ENCODE measurements around the gene POLD2.

POLD2 gene

GRCh38 chr7:44144426-44144967 lies 21.1 kb upstream of the POLD2 start:
- FAIRE-seq (no peak), DNase-seq (ENCODE audit: insufficient read length) (no peak)
- TF ChIP-seq POLR2AphosphoS5 (IDR thresholded peaks at IDR 0.05; ENCODE audit: low read depth, low read length) (no peak), TAF1 (IDR thresholded peaks at IDR 0.05; ENCODE audit: borderline replicate concordance, low read depth, low read length) (no peak), POLR2A (IDR thresholded peaks at IDR 0.05; ENCODE audit: low read depth, low read length) (no peak)

- FAIRE-seq (no peak), DNase-seq (ENCODE audit: insufficient read length) (no peak)
- no peak for TF ChIP-seq POLR2A (IDR thresholded peaks at IDR 0.05; ENCODE audit: low read depth, low read length)
- TF ChIP-seq TAF1 (IDR thresholded peaks at IDR 0.05; ENCODE audit: borderline replicate concordance, low read depth, low read length) = no peak
- TF ChIP-seq POLR2AphosphoS5 (IDR thresholded peaks at IDR 0.05; ENCODE audit: low read depth, low read length) = no peak
These were observed 20.4 kb upstream of the POLD2 start for GRCh38 chr7:44143646-44144250.

DNA sequence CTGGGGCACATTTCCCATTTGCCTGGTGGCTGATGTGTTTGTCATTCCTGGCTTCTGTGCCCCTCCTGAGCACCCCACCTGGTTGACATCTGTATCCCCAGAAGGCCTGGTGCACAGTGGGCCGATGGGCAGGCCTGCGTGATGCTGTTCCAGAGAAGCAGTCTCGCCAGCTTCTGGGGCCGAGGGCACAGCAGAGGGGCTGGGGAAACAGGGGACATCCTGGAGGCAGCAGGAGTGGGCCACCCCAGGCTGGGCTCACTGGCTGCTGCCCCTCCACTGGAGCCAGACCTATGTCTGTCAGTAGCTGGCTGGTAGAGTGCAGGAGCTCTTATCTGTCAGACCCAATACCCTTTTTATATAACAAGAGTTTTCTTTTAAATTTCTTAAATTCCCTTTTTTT lies 18.7 kb upstream of the POLD2 start:
- no peak for FAIRE-seq

GRCh38 chr7:44141221-44141850 lies 18.0 kb upstream of the POLD2 start, which contains the start of gene MYL7:
Gene MYL7, minus strand, starts transcription at chr7:44141332. Its CDS starts 27 bp downstream, at chr7:44141305.
- FAIRE-seq = no peak
- no peak for TF ChIP-seq POLR2A (IDR thresholded peaks at IDR 0.05; ENCODE audit: low read depth, low read length)
- TF ChIP-seq TAF1 (IDR thresholded peaks at IDR 0.05; ENCODE audit: borderline replicate concordance, low read depth, low read length) = no peak
- no peak for TF ChIP-seq POLR2AphosphoS5 (IDR thresholded peaks at IDR 0.05; ENCODE audit: low read depth, low read length)
- no peak for DNase-seq (ENCODE audit: insufficient read length)

More for the DNA sequence above, 18.7 kb upstream of the POLD2 start:
- TF ChIP-seq POLR2AphosphoS5 (IDR thresholded peaks at IDR 0.05; ENCODE audit: low read depth, low read length) (no peak), POLR2A (IDR thresholded peaks at IDR 0.05; ENCODE audit: low read depth, low read length) (no peak), TAF1 (IDR thresholded peaks at IDR 0.05; ENCODE audit: borderline replicate concordance, low read depth, low read length) (no peak)
- no peak for DNase-seq (ENCODE audit: insufficient read length)

DNA sequence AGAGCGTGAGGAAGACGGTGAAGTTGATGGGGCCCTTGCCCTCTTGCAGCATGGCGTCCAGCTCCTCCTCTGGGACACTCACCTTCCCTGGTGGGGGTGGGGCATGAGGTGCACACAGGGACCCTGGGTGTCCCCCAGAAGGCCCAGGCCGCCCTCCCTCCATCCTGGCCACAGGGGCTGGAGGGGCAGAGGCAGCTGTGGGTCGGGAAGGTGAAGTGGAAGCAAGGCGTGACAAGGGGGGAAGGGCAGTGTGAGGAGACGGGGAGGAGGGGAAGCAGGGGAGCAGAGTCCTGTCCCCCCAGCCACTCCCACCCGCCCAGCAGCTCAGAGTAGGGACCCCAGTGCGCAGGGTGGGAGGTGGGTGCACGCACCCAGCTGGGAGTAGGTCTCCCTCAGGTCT lies 17.0 kb upstream of the POLD2 start:
- DNase-seq (ENCODE audit: insufficient read length) (no peak), FAIRE-seq (no peak)
- TF ChIP-seq TAF1 (IDR thresholded peaks at IDR 0.05; ENCODE audit: borderline replicate concordance, low read depth, low read length) = no peak
- TF ChIP-seq POLR2AphosphoS5 (IDR thresholded peaks at IDR 0.05; ENCODE audit: low read depth, low read length) = no peak
- TF ChIP-seq POLR2A (IDR thresholded peaks at IDR 0.05; ENCODE audit: low read depth, low read length) = no peak

DNA sequence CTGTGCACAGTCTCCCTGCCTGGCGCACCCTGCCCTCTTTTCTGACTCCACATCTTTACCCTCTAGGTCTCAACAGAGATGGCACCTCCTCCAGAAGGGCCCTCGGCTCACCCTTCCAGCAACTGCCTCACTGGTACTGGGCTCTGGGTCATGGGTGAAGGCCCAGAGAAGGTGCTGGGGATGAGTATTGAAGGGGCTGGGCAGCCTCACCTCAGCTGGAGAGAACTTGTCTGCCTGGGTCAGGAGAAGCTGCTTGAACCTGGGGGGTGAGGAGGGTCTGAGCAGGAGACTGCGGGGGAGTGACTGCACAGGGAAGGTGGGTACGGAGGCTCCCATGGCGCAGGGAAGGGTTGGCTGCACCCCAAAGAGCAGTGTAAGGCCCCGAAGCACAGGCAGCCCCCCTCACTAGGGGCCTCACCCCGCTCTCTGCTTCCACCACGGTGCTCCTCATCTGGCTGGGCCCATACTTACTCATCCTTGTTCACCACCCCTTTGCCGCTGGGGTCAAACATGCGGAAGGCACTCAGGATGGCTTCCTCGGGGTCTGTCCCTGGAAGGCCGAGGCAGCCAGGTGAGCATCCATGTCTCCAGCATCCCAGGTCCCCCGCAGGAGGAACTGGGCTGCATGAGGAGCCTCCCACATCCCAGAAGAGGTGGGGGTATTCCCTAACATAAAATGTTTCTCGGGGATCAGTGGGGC lies 16.1 kb upstream of the POLD2 start:
- TF ChIP-seq POLR2A (IDR thresholded peaks at IDR 0.05; ENCODE audit: low read depth, low read length) (no peak), POLR2AphosphoS5 (IDR thresholded peaks at IDR 0.05; ENCODE audit: low read depth, low read length) (no peak), TAF1 (IDR thresholded peaks at IDR 0.05; ENCODE audit: borderline replicate concordance, low read depth, low read length) (no peak)
- FAIRE-seq = no peak
- DNase-seq (ENCODE audit: insufficient read length) = no peak

- no peak for FAIRE-seq
These were observed 15.3 kb upstream of the POLD2 start for GRCh38 chr7:44138698-44139097.

GRCh38 chr7:44136731-44137130 lies 13.4 kb upstream of the POLD2 start:
- no peak for FAIRE-seq
- no peak for DNase-seq (ENCODE audit: insufficient read length)
- no peak for TF ChIP-seq POLR2AphosphoS5 (IDR thresholded peaks at IDR 0.05; ENCODE audit: low read depth, low read length)
- no peak for TF ChIP-seq TAF1 (IDR thresholded peaks at IDR 0.05; ENCODE audit: borderline replicate concordance, low read depth, low read length)
- no peak for TF ChIP-seq POLR2A (IDR thresholded peaks at IDR 0.05; ENCODE audit: low read depth, low read length)

More at GRCh38 chr7:44138698-44139097, 15.3 kb upstream of the POLD2 start:
- DNase-seq (ENCODE audit: insufficient read length) = no peak
- no peak for TF ChIP-seq TAF1 (IDR thresholded peaks at IDR 0.05; ENCODE audit: borderline replicate concordance, low read depth, low read length)
- TF ChIP-seq POLR2AphosphoS5 (IDR thresholded peaks at IDR 0.05; ENCODE audit: low read depth, low read length) = no peak
- no peak for TF ChIP-seq POLR2A (IDR thresholded peaks at IDR 0.05; ENCODE audit: low read depth, low read length)

DNA sequence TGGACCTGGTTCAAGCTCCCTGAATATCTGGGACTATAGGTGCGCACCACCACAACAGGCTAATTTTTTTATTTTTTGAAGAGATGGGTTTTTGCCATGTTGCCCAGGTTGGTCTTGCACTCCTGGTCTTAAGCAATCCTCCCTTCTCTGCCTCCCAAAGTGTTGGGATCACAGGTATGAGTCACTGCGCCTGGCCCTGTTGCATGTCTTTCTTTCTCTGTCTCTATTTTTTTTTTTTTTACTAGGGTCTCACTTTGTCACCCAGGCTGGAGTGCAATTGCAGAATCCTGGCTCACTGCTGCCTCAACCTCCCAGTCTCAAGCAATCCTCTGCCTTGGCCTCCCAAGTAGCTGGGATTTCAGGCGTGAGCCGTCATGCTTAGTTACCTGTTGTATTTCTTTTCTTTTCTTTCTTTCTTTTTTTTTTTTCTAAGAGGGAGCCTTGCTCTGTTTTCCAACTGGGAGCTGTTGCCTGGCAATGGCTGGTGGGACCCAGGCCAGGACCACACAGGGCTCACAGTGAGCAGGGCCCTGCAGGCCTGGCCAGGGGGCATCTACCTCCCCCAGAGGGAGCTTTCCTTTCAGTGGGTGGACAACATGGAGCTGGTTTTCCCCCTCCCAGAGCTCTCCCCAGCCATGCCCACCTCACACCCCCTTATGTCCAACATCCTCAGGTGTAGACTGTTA lies 11.7 kb upstream of the POLD2 start:
- FAIRE-seq (no peak), DNase-seq (ENCODE audit: insufficient read length) (no peak)
- TF ChIP-seq TAF1 (IDR thresholded peaks at IDR 0.05; ENCODE audit: borderline replicate concordance, low read depth, low read length) (no peak), POLR2A (IDR thresholded peaks at IDR 0.05; ENCODE audit: low read depth, low read length) (no peak)

GRCh38 chr7:44133295-44133694 lies 9.9 kb upstream of the POLD2 start:
- FAIRE-seq = no peak
- no peak for DNase-seq (ENCODE audit: insufficient read length)
- TF ChIP-seq TAF1 (IDR thresholded peaks at IDR 0.05; ENCODE audit: borderline replicate concordance, low read depth, low read length) = no peak

GRCh38 chr7:44132039-44132438 lies 8.7 kb upstream of the POLD2 start:
- DNase-seq (ENCODE audit: insufficient read length) (no peak), FAIRE-seq (no peak)
- no peak for TF ChIP-seq POLR2A (IDR thresholded peaks at IDR 0.05; ENCODE audit: low read depth, low read length)
- TF ChIP-seq POLR2AphosphoS5 (IDR thresholded peaks at IDR 0.05; ENCODE audit: low read depth, low read length) = no peak
- no peak for TF ChIP-seq TAF1 (IDR thresholded peaks at IDR 0.05; ENCODE audit: borderline replicate concordance, low read depth, low read length)
